ENCODE results near the gene SPATA1. TPM values are rescaled to one million over a fixed set of nuclear protein-coding genes. Genes with fewer than 3 reads are reported as not detected.

SPATA1 gene
- total and polyA plus RNA-seq, 9 of the 15 experiments (the other 6 are each of a cell fraction or from before 2014, with no cell fraction given), result 0.79 to 2.9 (median 1.5) TPM

DNA sequence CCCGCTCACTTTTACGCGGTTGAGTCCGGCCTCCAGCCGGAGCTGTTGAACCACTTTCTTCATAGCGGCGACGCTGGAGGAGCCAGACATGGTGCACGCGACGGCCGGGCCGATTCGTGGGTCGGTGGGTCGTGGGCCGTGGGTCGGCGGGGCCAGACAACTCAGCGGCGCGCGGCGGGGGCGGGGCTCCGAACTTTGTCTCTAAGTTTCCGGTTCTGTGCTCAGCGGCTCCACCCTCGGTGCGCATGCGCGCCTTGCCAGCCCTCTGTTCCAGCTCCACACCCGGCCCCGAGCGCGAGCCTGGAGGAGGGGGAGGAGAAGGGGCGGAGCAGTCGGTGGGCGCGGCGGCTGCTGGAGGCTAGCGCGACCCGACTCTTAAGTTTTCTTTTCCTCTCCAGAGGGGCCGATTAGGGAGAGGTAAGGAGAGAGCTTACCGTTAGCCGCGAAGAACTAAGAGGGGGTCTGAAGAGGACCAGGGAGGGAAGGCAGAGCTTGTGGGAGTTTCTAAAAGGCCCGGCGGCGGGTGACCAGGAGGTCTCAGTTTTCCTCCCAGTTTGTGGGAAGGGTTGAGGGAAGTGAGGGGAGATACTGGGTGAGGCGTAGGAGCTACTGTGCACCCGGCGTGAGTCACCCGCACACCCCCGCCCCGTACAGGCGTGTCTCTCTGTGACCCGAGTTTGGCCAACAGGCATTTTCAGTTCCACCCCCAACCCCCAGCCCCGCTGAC is at the start of gene SPATA1, which contains the start of gene GNG5 (continued):
- TF ChIP-seq, protein P1, sequence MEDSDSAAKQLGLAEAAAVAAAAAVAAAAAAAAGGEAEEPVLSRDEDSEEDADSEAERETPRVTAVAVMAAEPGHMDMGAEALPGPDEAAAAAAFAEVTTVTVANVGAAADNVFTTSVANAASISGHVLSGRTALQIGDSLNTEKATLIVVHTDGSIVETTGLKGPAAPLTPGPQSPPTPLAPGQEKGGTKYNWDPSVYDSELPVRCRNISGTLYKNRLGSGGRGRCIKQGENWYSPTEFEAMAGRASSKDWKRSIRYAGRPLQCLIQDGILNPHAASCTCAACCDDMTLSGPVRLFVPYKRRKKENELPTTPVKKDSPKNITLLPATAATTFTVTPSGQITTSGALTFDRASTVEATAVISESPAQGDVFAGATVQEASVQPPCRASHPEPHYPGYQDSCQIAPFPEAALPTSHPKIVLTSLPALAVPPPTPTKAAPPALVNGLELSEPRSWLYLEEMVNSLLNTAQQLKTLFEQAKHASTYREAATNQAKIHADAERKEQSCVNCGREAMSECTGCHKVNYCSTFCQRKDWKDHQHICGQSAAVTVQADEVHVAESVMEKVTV (CRISPR knock-in tag; IDR thresholded peaks at IDR 0.05), result no peak; the same call in 1 of the 2 replicates
- TF ChIP-seq ZNF57 (CRISPR knock-in tag; IDR thresholded peaks at IDR 0.05), result no peak
- TF ChIP-seq, protein P2, sequence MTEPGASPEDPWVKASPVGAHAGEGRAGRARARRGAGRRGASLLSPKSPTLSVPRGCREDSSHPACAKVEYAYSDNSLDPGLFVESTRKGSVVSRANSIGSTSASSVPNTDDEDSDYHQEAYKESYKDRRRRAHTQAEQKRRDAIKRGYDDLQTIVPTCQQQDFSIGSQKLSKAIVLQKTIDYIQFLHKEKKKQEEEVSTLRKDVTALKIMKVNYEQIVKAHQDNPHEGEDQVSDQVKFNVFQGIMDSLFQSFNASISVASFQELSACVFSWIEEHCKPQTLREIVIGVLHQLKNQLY (CRISPR knock-in tag; conservative IDR thresholded peaks at IDR 0.05), result no peak
- TF ChIP-seq, protein P3, sequence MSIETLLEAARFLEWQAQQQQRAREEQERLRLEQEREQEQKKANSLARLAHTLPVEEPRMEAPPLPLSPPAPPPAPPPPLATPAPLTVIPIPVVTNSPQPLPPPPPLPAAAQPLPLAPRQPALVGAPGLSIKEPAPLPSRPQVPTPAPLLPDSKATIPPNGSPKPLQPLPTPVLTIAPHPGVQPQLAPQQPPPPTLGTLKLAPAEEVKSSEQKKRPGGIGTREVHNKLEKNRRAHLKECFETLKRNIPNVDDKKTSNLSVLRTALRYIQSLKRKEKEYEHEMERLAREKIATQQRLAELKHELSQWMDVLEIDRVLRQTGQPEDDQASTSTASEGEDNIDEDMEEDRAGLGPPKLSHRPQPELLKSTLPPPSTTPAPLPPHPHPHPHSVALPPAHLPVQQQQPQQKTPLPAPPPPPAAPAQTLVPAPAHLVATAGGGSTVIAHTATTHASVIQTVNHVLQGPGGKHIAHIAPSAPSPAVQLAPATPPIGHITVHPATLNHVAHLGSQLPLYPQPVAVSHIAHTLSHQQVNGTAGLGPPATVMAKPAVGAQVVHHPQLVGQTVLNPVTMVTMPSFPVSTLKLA (conservative IDR thresholded peaks at IDR 0.05), result peak; percentile 80 to 82
- TF ChIP-seq FIP1L1 (IDR thresholded peaks at IDR 0.05; ENCODE audit: low read depth, low read length, poor library complexity, severe bottlenecking), result peak; percentile 69
- TF ChIP-seq, protein P4, sequence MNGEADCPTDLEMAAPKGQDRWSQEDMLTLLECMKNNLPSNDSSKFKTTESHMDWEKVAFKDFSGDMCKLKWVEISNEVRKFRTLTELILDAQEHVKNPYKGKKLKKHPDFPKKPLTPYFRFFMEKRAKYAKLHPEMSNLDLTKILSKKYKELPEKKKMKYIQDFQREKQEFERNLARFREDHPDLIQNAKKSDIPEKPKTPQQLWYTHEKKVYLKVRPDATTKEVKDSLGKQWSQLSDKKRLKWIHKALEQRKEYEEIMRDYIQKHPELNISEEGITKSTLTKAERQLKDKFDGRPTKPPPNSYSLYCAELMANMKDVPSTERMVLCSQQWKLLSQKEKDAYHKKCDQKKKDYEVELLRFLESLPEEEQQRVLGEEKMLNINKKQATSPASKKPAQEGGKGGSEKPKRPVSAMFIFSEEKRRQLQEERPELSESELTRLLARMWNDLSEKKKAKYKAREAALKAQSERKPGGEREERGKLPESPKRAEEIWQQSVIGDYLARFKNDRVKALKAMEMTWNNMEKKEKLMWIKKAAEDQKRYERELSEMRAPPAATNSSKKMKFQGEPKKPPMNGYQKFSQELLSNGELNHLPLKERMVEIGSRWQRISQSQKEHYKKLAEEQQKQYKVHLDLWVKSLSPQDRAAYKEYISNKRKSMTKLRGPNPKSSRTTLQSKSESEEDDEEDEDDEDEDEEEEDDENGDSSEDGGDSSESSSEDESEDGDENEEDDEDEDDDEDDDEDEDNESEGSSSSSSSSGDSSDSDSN (IDR thresholded peaks at IDR 0.05; ENCODE audit: borderline replicate concordance in 1 of 2, low read depth in 2 of 2, low read length in 2 of 2), result peak; percentile 61 to 88; a peak in 2 of 4 replicates
- TF ChIP-seq NCOA6 (IDR thresholded peaks at IDR 0.05), result no peak
- TF ChIP-seq CCNT2 (IDR thresholded peaks at IDR 0.05; ENCODE audit: borderline replicate concordance, extremely low read depth, insufficient read length, low read depth, low read length), result peak; percentile 52
- TF ChIP-seq, protein P5, sequence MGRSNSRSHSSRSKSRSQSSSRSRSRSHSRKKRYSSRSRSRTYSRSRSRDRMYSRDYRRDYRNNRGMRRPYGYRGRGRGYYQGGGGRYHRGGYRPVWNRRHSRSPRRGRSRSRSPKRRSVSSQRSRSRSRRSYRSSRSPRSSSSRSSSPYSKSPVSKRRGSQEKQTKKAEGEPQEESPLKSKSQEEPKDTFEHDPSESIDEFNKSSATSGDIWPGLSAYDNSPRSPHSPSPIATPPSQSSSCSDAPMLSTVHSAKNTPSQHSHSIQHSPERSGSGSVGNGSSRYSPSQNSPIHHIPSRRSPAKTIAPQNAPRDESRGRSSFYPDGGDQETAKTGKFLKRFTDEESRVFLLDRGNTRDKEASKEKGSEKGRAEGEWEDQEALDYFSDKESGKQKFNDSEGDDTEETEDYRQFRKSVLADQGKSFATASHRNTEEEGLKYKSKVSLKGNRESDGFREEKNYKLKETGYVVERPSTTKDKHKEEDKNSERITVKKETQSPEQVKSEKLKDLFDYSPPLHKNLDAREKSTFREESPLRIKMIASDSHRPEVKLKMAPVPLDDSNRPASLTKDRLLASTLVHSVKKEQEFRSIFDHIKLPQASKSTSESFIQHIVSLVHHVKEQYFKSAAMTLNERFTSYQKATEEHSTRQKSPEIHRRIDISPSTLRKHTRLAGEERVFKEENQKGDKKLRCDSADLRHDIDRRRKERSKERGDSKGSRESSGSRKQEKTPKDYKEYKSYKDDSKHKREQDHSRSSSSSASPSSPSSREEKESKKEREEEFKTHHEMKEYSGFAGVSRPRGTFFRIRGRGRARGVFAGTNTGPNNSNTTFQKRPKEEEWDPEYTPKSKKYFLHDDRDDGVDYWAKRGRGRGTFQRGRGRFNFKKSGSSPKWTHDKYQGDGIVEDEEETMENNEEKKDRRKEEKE (IDR thresholded peaks at IDR 0.05; ENCODE audit: borderline replicate concordance in 1 of 2, control insufficient read depth in 1 of 2, low read depth in 2 of 2, low read length in 1 of 2), result 0 out of 4 replicates have a peak, but pooled peaks of 1 of the 2 experiments have one; percentile 8
- TF ChIP-seq SAFB (IDR thresholded peaks at IDR 0.05; ENCODE audit: borderline replicate concordance, low read depth, low read length), result peak; percentile 62; the same call in 1 of the 2 replicates
- TF ChIP-seq HMG20A (CRISPR knock-in tag; conservative IDR thresholded peaks at IDR 0.05), result no peak
- 0 out of 2 replicates have a peak, but pooled peaks have one; percentile 73 for TF ChIP-seq LARP7 (IDR thresholded peaks at IDR 0.05)
- TF ChIP-seq, protein P6, sequence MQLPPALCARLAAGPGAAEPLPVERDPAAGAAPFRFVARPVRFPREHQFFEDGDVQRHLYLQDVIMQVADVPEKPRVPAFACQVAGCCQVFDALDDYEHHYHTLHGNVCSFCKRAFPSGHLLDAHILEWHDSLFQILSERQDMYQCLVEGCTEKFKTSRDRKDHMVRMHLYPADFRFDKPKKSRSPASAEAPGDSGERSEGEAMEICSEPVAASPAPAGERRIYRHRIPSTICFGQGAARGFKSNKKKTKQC (CRISPR knock-in tag; IDR thresholded peaks at IDR 0.05), result peak; percentile 82
- TF ChIP-seq POLR2A (conservative IDR thresholded peaks at IDR 0.05), result peak; percentile 98
- TF ChIP-seq ZNF699 (CRISPR knock-in tag; IDR thresholded peaks at IDR 0.05; ENCODE audit: insufficient replicate concordance), result no peak
